ENCODE data around the gene RAB10. TPM values are rescaled to one million over a fixed set of nuclear protein-coding genes. Genes with fewer than 3 reads are reported as not detected.
A peak's percentile ranks its signal among the peaks of the same experiment; 100 is the strongest.

Gene RAB10
- total and polyA plus RNA-seq, 2 of the 13 experiments (the other 11 are each of a cell fraction or from before 2014, with no cell fraction given) = 48.2 to 120 TPM

GRCh38 chr2:26168785-26169184, 134.9 kb downstream of the RAB10 start:
- Histone ChIP-seq H4K20me1 (ENCODE audit: insufficient read depth, low read length) (no peaks in the 10 kb centered on the region; the same call in 1 of the 2 replicates), H3K79me2 (ENCODE audit: insufficient read depth, low read length) (no peaks in the 10 kb centered on the region), H3K4me2 (ENCODE audit: low read depth, low read length) (no peak overlapping the region), H3K4me1 (ENCODE audit: insufficient read depth, low read length) (peaks cover 20% of the 10 kb centered on the region), H3K9ac (ENCODE audit: insufficient read depth, low read depth, low read length) (no peak overlapping the region), H3K36me3 (replicated peaks in 1 of 2; ENCODE audit: control insufficient read depth in 1 of 2, insufficient read depth in 2 of 2, low read length in 2 of 2) (no peaks in the 10 kb centered on the region), H3K27ac (ENCODE audit: extremely low read length, insufficient read depth, low read length) (no peak overlapping the region), H2AFZ (ENCODE audit: low read length) (no peak overlapping the region), H3K9me3 (ENCODE audit: low read length) (no peaks in the 10 kb centered on the region), H3K27me3 (ENCODE audit: control insufficient read depth in 1 of 2, insufficient read depth in 2 of 2, low read length in 2 of 2) (peaks cover 3 to 22% of the 10 kb centered on the region in 2 experiments), H3K4me3 (replicated peaks in 1 of 3; ENCODE audit: insufficient read depth in 1 of 3, low read depth in 2 of 3, low read length in 3 of 3) (no peak overlapping the region)
- in situ Hi-C loops (cut with HindIII; ENCODE audit: extremely low pct_ligation_motif_present, low pct_unique_long_range_greater_than_20kb) (no loop called here), intact Hi-C loops (cut with micrococcal nuclease; ENCODE audit: unreplicated experiment) (no loop called here)
- BruUV-seq (replicated peaks) = no TSS peak
- TF ChIP-seq TSC22D2 (CRISPR knock-in tag; IDR thresholded peaks at IDR 0.05; ENCODE audit: borderline replicate concordance) = no peak
- TF ChIP-seq HMGXB3 (CRISPR knock-in tag; IDR thresholded peaks at IDR 0.05; ENCODE audit: borderline replicate concordance) = no peak
- TF ChIP-seq ZNF770 (CRISPR knock-in tag; IDR thresholded peaks at IDR 0.05) = peak; percentile 71
- no peak for TF ChIP-seq DNMT1 (CRISPR knock-in tag; IDR thresholded peaks at IDR 0.05)
- TF ChIP-seq ZNF460 (CRISPR knock-in tag; IDR thresholded peaks at IDR 0.05; ENCODE audit: borderline replicate concordance) = no peak
- no peak for TF ChIP-seq ZNF629 (CRISPR knock-in tag; conservative IDR thresholded peaks at IDR 0.05)
- no peak for TF ChIP-seq MATR3 (CRISPR knock-in tag; IDR thresholded peaks at IDR 0.05)
- no peak for TF ChIP-seq ZGPAT (CRISPR knock-in tag; IDR thresholded peaks at IDR 0.05)
- 30% methylated on average over 4 of the region's 4 CpGs for WGBS (ENCODE audit: low lambda C conversion rate)
- ChIA-PET POLR2A (no interaction called here), CTCF (ENCODE audit: low intra/inter-chr PET ratio, low total read pairs) (no interaction called here)
- ATAC-seq (no peak), FAIRE-seq (no peak), DNase-seq (ENCODE audit: low spot score) (no peak)

Measured in HepG2 (cell line).